Measurements from ENCODE around the gene KIF21A.
"Not testable (repeated sequence)": the region's sequence is repeated elsewhere in the genome, so short reads cannot be mapped to it uniquely, and the experiment has no call there.

Gene KIF21A

GRCh38 chr12:39297891-39298290, 145.0 kb downstream of the KIF21A start:
- H4K20me1 ChIP-seq (ENCODE audit: low read depth, low read length), result no peaks in the 10 kb centered on the region
- H3K27ac ChIP-seq (ENCODE audit: low read depth, low read length), result no peak overlapping the region
- no peak overlapping the region for H2AFZ ChIP-seq (ENCODE audit: low read depth, low read length, severe bottlenecking)
- H3K4me3 ChIP-seq (ENCODE audit: insufficient read depth, low read length, poor library complexity, severe bottlenecking), result no peak overlapping the region
- no peaks in the 10 kb centered on the region for H3K79me2 ChIP-seq (ENCODE audit: insufficient read depth, low read length)
- H3K9me2 ChIP-seq (replicated peaks; ENCODE audit: insufficient read depth, low read length), result no peaks in the 10 kb centered on the region
- H3K36me3 ChIP-seq (ENCODE audit: low read length), result no peaks in the 10 kb centered on the region
- TF ChIP-seq CTCF (IDR thresholded peaks at IDR 0.05; ENCODE audit: insufficient read depth, low read length, poor library complexity, severe bottlenecking), result no peak
- no peak for TF ChIP-seq EZH2phosphoT487 (conservative IDR thresholded peaks at IDR 0.05; ENCODE audit: low read length)
- no peak overlapping the region for H3K9ac ChIP-seq (ENCODE audit: low read length)
- no peaks in the 10 kb centered on the region for H3F3A ChIP-seq (ENCODE audit: insufficient read depth)
- H3K9me3 ChIP-seq (ENCODE audit: insufficient read depth, low read length), result no peaks in the 10 kb centered on the region
- H3K4me2 ChIP-seq (ENCODE audit: low read depth, low read length, poor library complexity, severe bottlenecking), result no peak overlapping the region
- H3K27me3 ChIP-seq (ENCODE audit: low read length), result no peaks in the 10 kb centered on the region

GRCh38 chr12:39296496-39296895, 146.4 kb downstream of the KIF21A start:
- Histone ChIP-seq H3K36me3 (ENCODE audit: low read length) (no peaks in the 10 kb centered on the region), H3K9me3 (ENCODE audit: insufficient read depth, low read length) (no peaks in the 10 kb centered on the region), H3K9ac (ENCODE audit: low read length) (no peak overlapping the region), H3K4me2 (ENCODE audit: low read depth, low read length, poor library complexity, severe bottlenecking) (no peak overlapping the region), H3K79me2 (ENCODE audit: insufficient read depth, low read length) (no peaks in the 10 kb centered on the region), H3F3A (ENCODE audit: insufficient read depth) (no peaks in the 10 kb centered on the region), H2AFZ (ENCODE audit: low read depth, low read length, severe bottlenecking) (no peak overlapping the region), H4K20me1 (ENCODE audit: low read depth, low read length) (no peaks in the 10 kb centered on the region), H3K9me2 (replicated peaks; ENCODE audit: insufficient read depth, low read length) (no peaks in the 10 kb centered on the region), H3K27me3 (ENCODE audit: low read length) (no peaks in the 10 kb centered on the region), H3K27ac (ENCODE audit: low read depth, low read length) (no peak overlapping the region), H3K4me3 (ENCODE audit: insufficient read depth, low read length, poor library complexity, severe bottlenecking) (no peak overlapping the region)
- TF ChIP-seq EZH2phosphoT487 (conservative IDR thresholded peaks at IDR 0.05; ENCODE audit: low read length) (no peak), CTCF (IDR thresholded peaks at IDR 0.05; ENCODE audit: insufficient read depth, low read length, poor library complexity, severe bottlenecking) (no peak)

- not testable (repeated sequence) for H3K9me2 ChIP-seq (replicated peaks; ENCODE audit: insufficient read depth, low read length); H3K4me3 ChIP-seq (ENCODE audit: insufficient read depth, low read length, poor library complexity, severe bottlenecking); H2AFZ ChIP-seq (ENCODE audit: low read depth, low read length, severe bottlenecking); H3K36me3 ChIP-seq (ENCODE audit: low read length); H4K20me1 ChIP-seq (ENCODE audit: low read depth, low read length); H3K79me2 ChIP-seq (ENCODE audit: insufficient read depth, low read length); H3K27me3 ChIP-seq (ENCODE audit: low read length); H3K9ac ChIP-seq (ENCODE audit: low read length); H3F3A ChIP-seq (ENCODE audit: insufficient read depth); H3K4me2 ChIP-seq (ENCODE audit: low read depth, low read length, poor library complexity, severe bottlenecking); H3K9me3 ChIP-seq (ENCODE audit: insufficient read depth, low read length); H3K27ac ChIP-seq (ENCODE audit: low read depth, low read length)
Observed at GRCh38 chr12:39295593-39295992, 147.3 kb downstream of the KIF21A start.

GRCh38 chr12:39294715-39295114, 148.2 kb downstream of the KIF21A start:
- no peaks in the 10 kb centered on the region for H3K79me2 ChIP-seq (ENCODE audit: insufficient read depth, low read length)
- TF ChIP-seq CTCF (IDR thresholded peaks at IDR 0.05; ENCODE audit: insufficient read depth, low read length, poor library complexity, severe bottlenecking) (no peak), EZH2phosphoT487 (conservative IDR thresholded peaks at IDR 0.05; ENCODE audit: low read length) (no peak)
- no peaks in the 10 kb centered on the region for H3K36me3 ChIP-seq (ENCODE audit: low read length)
- no peak overlapping the region for H2AFZ ChIP-seq (ENCODE audit: low read depth, low read length, severe bottlenecking)
- no peak overlapping the region for H3K4me3 ChIP-seq (ENCODE audit: insufficient read depth, low read length, poor library complexity, severe bottlenecking)
- no peak overlapping the region for H3K27ac ChIP-seq (ENCODE audit: low read depth, low read length)
- no peaks in the 10 kb centered on the region for H3K9me2 ChIP-seq (replicated peaks; ENCODE audit: insufficient read depth, low read length)
- H3K9me3 ChIP-seq (ENCODE audit: insufficient read depth, low read length), result no peaks in the 10 kb centered on the region
- no peaks in the 10 kb centered on the region for H3K27me3 ChIP-seq (ENCODE audit: low read length)
- H3F3A ChIP-seq (ENCODE audit: insufficient read depth), result no peaks in the 10 kb centered on the region
- H3K9ac ChIP-seq (ENCODE audit: low read length), result no peak overlapping the region
- H4K20me1 ChIP-seq (ENCODE audit: low read depth, low read length), result no peaks in the 10 kb centered on the region
- H3K4me2 ChIP-seq (ENCODE audit: low read depth, low read length, poor library complexity, severe bottlenecking), result no peak overlapping the region

Data from SU-DHL-6 (cell line).